NCI-H82 treated with DMSO at 0.1 percent for 48 hours (cell line): Measurements from ENCODE around the gene SAMD5.
A peak's percentile ranks its signal among the peaks of the same experiment; 100 is the strongest.

Source experiments
- DNase-seq: peaks from one replicate; lab custom pipeline; 2025; ENCODE audit not compliant: unreplicated experiment; lab: John Stamatoyannopoulos, UW

SAMD5 gene

GRCh38 chr6:147508042-147508865 lies at the start of gene SAMD5:
SAMD5 (plus strand) TSS chr6:147508690; CDS start chr6:147508929, 239 bp downstream.
- DNase-seq = no peak

- no peak for DNase-seq
Measured at GRCh38 chr6:147459780-147460179, 48.7 kb upstream of the SAMD5 start.

- no peak for DNase-seq
Measured at GRCh38 chr6:147463651-147464050, 44.8 kb upstream of the SAMD5 start.

GRCh38 chr6:147467428-147467827 lies 41.1 kb upstream of the SAMD5 start:
- no peak for DNase-seq

GRCh38 chr6:147467886-147468285 lies 40.6 kb upstream of the SAMD5 start:
- no peak for DNase-seq

- no peak for DNase-seq
Measured at GRCh38 chr6:147468634-147469033, 39.9 kb upstream of the SAMD5 start.

- no peak for DNase-seq
Measured at GRCh38 chr6:147479857-147480256, 28.6 kb upstream of the SAMD5 start.

- DNase-seq = no peak
Measured at GRCh38 chr6:147486683-147487082, 21.8 kb upstream of the SAMD5 start.

- no peak for DNase-seq
Measured at GRCh38 chr6:147497472-147497871, 11.0 kb upstream of the SAMD5 start.

- DNase-seq = no peak
Measured at GRCh38 chr6:147503587-147503986, 4.9 kb upstream of the SAMD5 start.

GRCh38 chr6:147504848-147505247 lies 3.6 kb upstream of the SAMD5 start:
- no peak for DNase-seq

GRCh38 chr6:147506704-147507114 lies 1.8 kb upstream of the SAMD5 start:
- DNase-seq = peak; percentile 19

GRCh38 chr6:147507162-147508041 lies 1.1 kb upstream of the SAMD5 start:
- no peak for DNase-seq

- DNase-seq = no peak
Measured at GRCh38 chr6:147508866-147509608, 547 bp downstream of the SAMD5 start.

GRCh38 chr6:147509891-147510290 lies 1.4 kb downstream of the SAMD5 start:
- no peak for DNase-seq

- DNase-seq = no peak
Measured at GRCh38 chr6:147510929-147511590, 2.6 kb downstream of the SAMD5 start.

- no peak for DNase-seq
Measured at GRCh38 chr6:147514831-147515230, 6.3 kb downstream of the SAMD5 start.

GRCh38 chr6:147515327-147515726 lies 6.8 kb downstream of the SAMD5 start:
- no peak for DNase-seq

- DNase-seq = no peak
Measured at GRCh38 chr6:147522597-147522996, 14.1 kb downstream of the SAMD5 start.

- DNase-seq = no peak
Measured at GRCh38 chr6:147525519-147526209, 17.2 kb downstream of the SAMD5 start.
